Peyer's patch (tissue), 4 donors: ENCODE data around the gene RFPL4A. TPM values are rescaled to one million over a fixed set of nuclear protein-coding genes. Genes with fewer than 3 reads are reported as not detected.
"Not testable (repeated sequence)": the region's sequence is repeated elsewhere in the genome, so short reads cannot be mapped to it uniquely, and the experiment has no call there.

Experiments used
- DNase-seq, 3 donors: peaks; one replicate each; pipeline ENCODE4 v3.0.0-alpha.2; 2017 to 2019
- H3K27ac ChIP-seq, 4 donors: fragments of 200-600 bp; sonication (generic); one replicate each; pipeline ENCODE4 v1.5.1; 2016 to 2019
- H3K27me3 ChIP-seq, 2 donors: fragments of 200-600 bp; sonication (generic); one replicate each; pipeline ENCODE4 v1.5.1; 2019
- H3K36me3 ChIP-seq, 3 donors: fragments of 200-600 bp; sonication (generic); one replicate each; pipeline ENCODE4 v1.5.1; 2016 to 2019
- H3K4me1 ChIP-seq, 4 donors: fragments of 200-600 bp; sonication (generic); one replicate each; pipeline ENCODE4 v1.5.1; 2016 to 2019
- H3K4me3 ChIP-seq, 4 donors: fragments of 200-600 bp; sonication (generic); 1 replicate in 3 of 4; 2 replicates in 1 of 4; pipeline ENCODE4 v1.5.1; 2016 to 2019; ENCODE audit warnings: mild to moderate bottlenecking in 1 of 4
- H3K9me3 ChIP-seq, 4 donors: fragments of 200-600 bp; sonication (generic); one replicate each; pipeline ENCODE4 v1.5.1; 2016 to 2019; ENCODE audit warnings: mild to moderate bottlenecking in 1 of 4
- CTCF ChIP-seq, 6 experiments: fragments of 450-650 bp in 4 of 6; fragments of 200-600 bp in 2 of 6; sonication (generic) in 1 of 6; IDR thresholded peaks; one replicate each; pipeline ENCODE4 v1.5.1; 2017 to 2019; ENCODE audit warnings: antibody characterized with exemption in 6 of 6, mild to moderate bottlenecking in 3 of 6, moderate library complexity in 1 of 6
- POLR2A ChIP-seq, 2 donors: fragments of 450-650 bp; IDR thresholded peaks; one replicate each; pipeline ENCODE4 v1.5.1; 2017; ENCODE audit warnings: antibody characterized with exemption in 2 of 2, mild to moderate bottlenecking in 2 of 2, moderate library complexity in 2 of 2
- total RNA-seq, 4 donors: library from RNA; depleted of rRNA; stranded (reverse); fragments of >200 nt; gene quantifications; one replicate each; pipeline ENCODE4 v1.1.0, GENCODE V29; 2016

RFPL4A gene
- total RNA-seq, 4 donors from 2014 or later: 0.94 TPM; not detected in 3

DNA sequence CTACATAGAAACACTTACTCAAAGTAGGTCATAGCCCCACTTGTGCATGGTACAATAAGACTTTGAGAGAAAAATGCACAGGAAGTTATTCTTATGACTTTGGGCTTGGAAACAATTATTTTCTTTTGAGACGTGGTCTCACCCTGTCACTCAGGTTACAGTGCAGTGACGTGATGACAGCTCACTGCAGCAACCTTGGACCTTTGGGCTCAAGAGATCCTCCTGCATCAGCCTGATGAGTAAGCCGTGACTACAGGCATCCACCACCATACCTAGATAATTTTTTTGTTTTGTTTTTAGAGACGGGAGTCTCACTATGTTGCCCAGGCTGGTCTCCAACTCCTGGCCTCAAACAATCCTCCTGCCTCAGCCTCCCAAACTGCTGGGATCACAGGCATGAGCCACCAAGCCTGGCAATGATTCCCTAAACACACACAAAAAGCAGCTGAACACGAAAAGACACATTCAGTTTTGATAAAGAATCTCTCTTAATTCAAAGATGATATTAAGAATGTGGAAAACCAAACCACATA is 38.6 kb upstream of the RFPL4A start:
- no peaks in the 10 kb centered on the region for H3K27me3 ChIP-seq
- no peak overlapping the region for H3K4me3 ChIP-seq
- H3K4me1 ChIP-seq: no peaks in the 10 kb centered on the region
- no peaks in the 10 kb centered on the region for H3K36me3 ChIP-seq
- no peak overlapping the region for H3K27ac ChIP-seq
- peak in 1 of 3 donors; percentile 57 for DNase-seq
- TF ChIP-seq CTCF (IDR thresholded peaks at IDR 0.05) (no peak), POLR2A (IDR thresholded peaks at IDR 0.05) (no peak)
- peaks cover 0 to 12% (median 2%) of the 10 kb centered on the region in 4 donors for H3K9me3 ChIP-seq

- no peaks in the 10 kb centered on the region for H3K27me3 ChIP-seq
Measured at GRCh38 chr19:55720801-55721200, 38.1 kb upstream of the RFPL4A start.

DNA sequence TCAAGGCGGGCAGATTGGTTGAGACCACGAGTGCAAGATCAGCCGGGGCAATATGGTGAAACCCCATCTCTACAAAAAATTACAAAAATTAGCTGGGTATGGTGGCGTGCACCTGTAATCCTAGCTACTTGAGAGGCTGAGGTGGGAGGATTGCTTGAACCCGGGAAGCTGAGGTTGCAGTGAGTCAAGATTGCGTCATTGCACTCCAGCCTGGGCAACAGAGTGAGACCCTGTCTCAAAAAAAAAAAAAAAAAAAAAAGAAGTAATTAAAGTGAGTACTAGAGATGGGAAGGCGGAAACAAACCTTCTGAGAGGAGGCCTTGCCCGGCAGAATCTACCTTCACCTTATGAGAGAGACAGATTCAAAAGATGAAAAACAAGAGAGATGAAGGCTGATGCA is 35.4 kb upstream of the RFPL4A start:
- no peaks in the 10 kb centered on the region for H3K27me3 ChIP-seq
- H3K4me1 ChIP-seq: no peaks in the 10 kb centered on the region
- H3K27ac ChIP-seq: no peak overlapping the region
- peaks cover 0 to 12% (median 2%) of the 10 kb centered on the region in 4 donors for H3K9me3 ChIP-seq
- DNase-seq: no peak
- no peak overlapping the region for H3K4me3 ChIP-seq
- no peaks in the 10 kb centered on the region for H3K36me3 ChIP-seq
- no peak for TF ChIP-seq CTCF (IDR thresholded peaks at IDR 0.05)

More at GRCh38 chr19:55720801-55721200, 38.1 kb upstream of the RFPL4A start:
- no peaks in the 10 kb centered on the region for H3K4me1 ChIP-seq
- no peak overlapping the region for H3K4me3 ChIP-seq
- no peaks in the 10 kb centered on the region for H3K36me3 ChIP-seq
- TF ChIP-seq POLR2A (IDR thresholded peaks at IDR 0.05): no peak
- no peak for TF ChIP-seq CTCF (IDR thresholded peaks at IDR 0.05)
- H3K27ac ChIP-seq: no peak overlapping the region
- no peak for DNase-seq
- peaks cover 0 to 12% (median 2%) of the 10 kb centered on the region in 4 donors for H3K9me3 ChIP-seq

GRCh38 chr19:55730378-55730777 is 28.5 kb upstream of the RFPL4A start:
- H3K4me1 ChIP-seq, DNase-seq, H3K36me3 ChIP-seq, H3K9me3 ChIP-seq, H3K4me3 ChIP-seq, H3K27me3 ChIP-seq, H3K27ac ChIP-seq: not testable (repeated sequence)

DNA sequence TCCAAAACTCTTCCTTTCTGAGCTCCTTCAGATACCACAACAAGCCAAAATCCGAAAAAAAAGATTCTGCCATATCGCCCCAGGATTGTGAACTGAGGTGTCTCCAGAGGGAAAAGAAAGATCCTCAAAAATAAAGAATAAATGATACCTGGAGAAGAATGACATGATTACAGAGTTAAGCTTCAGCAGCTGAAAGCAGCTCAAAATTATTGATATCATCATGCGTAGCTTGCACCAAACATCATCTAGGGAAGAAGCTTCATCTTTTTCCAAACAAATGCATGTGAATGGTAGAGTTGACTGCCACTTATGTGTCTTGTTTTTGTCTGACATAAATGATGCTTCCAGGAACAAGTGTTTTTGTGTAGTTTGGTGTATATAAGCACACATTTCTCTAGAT is 20.6 kb upstream of the RFPL4A start, which contains the start of gene NLRP9:
NLRP9 (minus strand) TSS at position 101 of the 400 bp plus-strand sequence; CDS start at position 73, 28 bp downstream.
- Histone ChIP-seq H3K27ac (no peak within 1 kb of the TSS), H3K4me1 (no peaks in the 10 kb centered on the region), H3K4me3 (no peak within 1 kb of the TSS), H3K36me3 (no peaks in the 10 kb centered on the region), H3K27me3 (no peaks in the 10 kb centered on the region), H3K9me3 (no peaks in the 10 kb centered on the region)
- no peak for TF ChIP-seq CTCF (IDR thresholded peaks at IDR 0.05)
- no peak for TF ChIP-seq POLR2A (IDR thresholded peaks at IDR 0.05)
- no peak for DNase-seq

- no peak overlapping the region for H3K4me3 ChIP-seq
- no peak overlapping the region for H3K27ac ChIP-seq
- no peak for DNase-seq
- no peaks in the 10 kb centered on the region for H3K27me3 ChIP-seq
- H3K4me1 ChIP-seq: no peaks in the 10 kb centered on the region
- TF ChIP-seq CTCF (IDR thresholded peaks at IDR 0.05) (no peak), POLR2A (IDR thresholded peaks at IDR 0.05) (no peak)
- H3K36me3 ChIP-seq: no peaks in the 10 kb centered on the region
- H3K9me3 ChIP-seq: no peaks in the 10 kb centered on the region
Measured at GRCh38 chr19:55750715-55751114, 8.2 kb upstream of the RFPL4A start.
